ENCODE measurements around the gene CAMTA1.

DNA sequence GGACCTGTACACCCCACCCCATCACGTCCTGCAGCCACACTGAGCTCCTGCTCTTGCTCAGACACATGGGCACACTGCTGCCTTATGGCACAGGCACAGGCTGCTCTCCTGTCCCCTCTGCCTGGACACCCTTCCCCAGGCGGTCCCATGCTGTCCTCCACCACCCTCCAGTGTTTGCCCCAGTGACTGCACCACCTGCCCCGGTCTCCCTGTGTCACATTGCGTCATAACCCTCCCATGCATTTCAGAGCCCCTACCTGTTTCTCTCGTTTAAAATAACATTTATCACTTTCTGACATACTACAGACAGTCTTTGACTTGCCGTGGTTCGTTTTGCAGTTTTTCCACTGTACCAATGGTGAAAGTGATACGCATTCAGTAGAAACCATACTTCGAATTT lies 159.2 kb downstream of the CAMTA1 start:
- TF ChIP-seq TAF1 (IDR thresholded peaks at IDR 0.05; ENCODE audit: low read depth) = no peak
- TF ChIP-seq EP300 (conservative IDR thresholded peaks at IDR 0.05; ENCODE audit: poor library complexity, severe bottlenecking) = no peak
- TF ChIP-seq, protein P1, sequence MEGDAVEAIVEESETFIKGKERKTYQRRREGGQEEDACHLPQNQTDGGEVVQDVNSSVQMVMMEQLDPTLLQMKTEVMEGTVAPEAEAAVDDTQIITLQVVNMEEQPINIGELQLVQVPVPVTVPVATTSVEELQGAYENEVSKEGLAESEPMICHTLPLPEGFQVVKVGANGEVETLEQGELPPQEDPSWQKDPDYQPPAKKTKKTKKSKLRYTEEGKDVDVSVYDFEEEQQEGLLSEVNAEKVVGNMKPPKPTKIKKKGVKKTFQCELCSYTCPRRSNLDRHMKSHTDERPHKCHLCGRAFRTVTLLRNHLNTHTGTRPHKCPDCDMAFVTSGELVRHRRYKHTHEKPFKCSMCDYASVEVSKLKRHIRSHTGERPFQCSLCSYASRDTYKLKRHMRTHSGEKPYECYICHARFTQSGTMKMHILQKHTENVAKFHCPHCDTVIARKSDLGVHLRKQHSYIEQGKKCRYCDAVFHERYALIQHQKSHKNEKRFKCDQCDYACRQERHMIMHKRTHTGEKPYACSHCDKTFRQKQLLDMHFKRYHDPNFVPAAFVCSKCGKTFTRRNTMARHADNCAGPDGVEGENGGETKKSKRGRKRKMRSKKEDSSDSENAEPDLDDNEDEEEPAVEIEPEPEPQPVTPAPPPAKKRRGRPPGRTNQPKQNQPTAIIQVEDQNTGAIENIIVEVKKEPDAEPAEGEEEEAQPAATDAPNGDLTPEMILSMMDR (IDR thresholded peaks at IDR 0.05; ENCODE audit: poor library complexity, severe bottlenecking) = no peak
- no peak for TF ChIP-seq MXI1 (conservative IDR thresholded peaks at IDR 0.05; ENCODE audit: poor library complexity, severe bottlenecking)

Measured in neural cell (in vitro differentiated cells).